GM21360 (cell line): ENCODE data around the gene KIF1A.

Source experiments
- ATAC-seq: cut with Tn5 transposase; IDR thresholded peaks from one replicate; pipeline ENCODE4 v1.9.1; 2021; ENCODE audit warnings: mild to moderate bottlenecking, moderate library complexity; ENCODE audit not compliant: unreplicated experiment

KIF1A gene

GRCh38 chr2:240774856-240775255, 45.2 kb downstream of the KIF1A start:
- no peak for ATAC-seq

GRCh38 chr2:240769096-240769495, 50.9 kb downstream of the KIF1A start:
- no peak for ATAC-seq

GRCh38 chr2:240768216-240768615, 51.8 kb downstream of the KIF1A start:
- ATAC-seq, result no peak

GRCh38 chr2:240767341-240767740, 52.7 kb downstream of the KIF1A start:
- ATAC-seq, result no peak

- ATAC-seq, result no peak
Observed at GRCh38 chr2:240766072-240766471, 53.9 kb downstream of the KIF1A start.

GRCh38 chr2:240765007-240765406, 55.0 kb downstream of the KIF1A start:
- ATAC-seq, result no peak

GRCh38 chr2:240764605-240765004, 55.4 kb downstream of the KIF1A start:
- ATAC-seq, result no peak

GRCh38 chr2:240762971-240763370, 57.0 kb downstream of the KIF1A start:
- ATAC-seq, result no peak

GRCh38 chr2:240762249-240762648, 57.8 kb downstream of the KIF1A start:
- no peak for ATAC-seq

- no peak for ATAC-seq
Observed at GRCh38 chr2:240760576-240761246, 59.3 kb downstream of the KIF1A start.

- no peak for ATAC-seq
Observed at GRCh38 chr2:240760121-240760520, 59.9 kb downstream of the KIF1A start.

GRCh38 chr2:240759459-240759858, 60.6 kb downstream of the KIF1A start:
- peak; percentile 68 for ATAC-seq

- ATAC-seq, result no peak
Observed at GRCh38 chr2:240757086-240757614, 62.9 kb downstream of the KIF1A start.

- no peak for ATAC-seq
Observed at GRCh38 chr2:240752209-240752608, 67.8 kb downstream of the KIF1A start.

- ATAC-seq, result no peak
Observed at GRCh38 chr2:240750409-240750808, 69.6 kb downstream of the KIF1A start.

GRCh38 chr2:240749516-240749915, 70.5 kb downstream of the KIF1A start:
- ATAC-seq, result no peak

GRCh38 chr2:240747256-240747655, 72.8 kb downstream of the KIF1A start:
- ATAC-seq, result no peak

- ATAC-seq, result no peak
Observed at GRCh38 chr2:240746671-240747070, 73.3 kb downstream of the KIF1A start.

GRCh38 chr2:240745962-240746361, 74.1 kb downstream of the KIF1A start:
- ATAC-seq, result no peak

- ATAC-seq, result no peak
Observed at GRCh38 chr2:240745456-240745855, 74.6 kb downstream of the KIF1A start.

- ATAC-seq, result no peak
Observed at GRCh38 chr2:240742602-240743095, 77.4 kb downstream of the KIF1A start.

- ATAC-seq, result no peak
Observed at GRCh38 chr2:240741091-240741490, 78.9 kb downstream of the KIF1A start.

- no peak for ATAC-seq
Observed at GRCh38 chr2:240739797-240740196, 80.2 kb downstream of the KIF1A start.
